ENCODE data around the gene SPOCK2.

Gene SPOCK2

DNA sequence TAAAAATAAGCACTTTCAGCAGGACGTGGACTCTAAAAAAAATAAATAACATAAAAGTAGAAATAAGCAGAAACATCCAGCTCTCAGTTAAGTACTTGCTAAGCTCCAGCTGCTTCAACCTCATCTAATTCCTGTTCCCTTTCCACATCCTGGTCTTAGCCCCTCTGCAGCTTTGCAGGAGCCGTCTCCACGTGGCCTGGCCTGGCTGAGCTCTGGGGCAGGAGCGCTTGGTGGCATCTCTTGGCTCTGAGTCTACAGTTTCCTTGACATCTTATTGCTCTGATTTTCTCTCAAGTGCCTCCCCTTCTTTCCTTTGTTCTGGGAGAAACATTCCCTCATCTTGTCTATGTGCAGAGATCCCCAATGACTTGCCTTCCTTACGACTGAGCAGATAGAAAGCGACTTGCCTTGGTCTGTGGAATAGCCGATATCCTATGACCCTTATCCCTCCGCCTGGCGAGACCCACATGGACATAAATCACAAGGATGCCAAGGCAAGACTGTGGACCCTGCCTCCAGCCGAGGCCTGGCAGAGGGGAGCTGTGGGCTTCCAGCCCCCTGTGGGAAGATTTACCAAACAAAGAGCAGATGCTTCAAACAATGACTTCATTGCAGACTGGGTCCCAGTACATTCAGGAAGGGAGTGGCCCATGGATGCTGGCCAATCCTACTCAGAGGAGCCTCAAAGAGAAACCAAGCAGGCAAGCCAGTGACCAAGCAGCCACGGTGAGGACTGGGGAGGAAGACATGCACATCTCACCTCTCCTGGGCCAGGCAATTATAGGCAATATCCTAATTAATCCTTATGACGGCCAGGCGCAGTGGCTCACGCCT is 61.9 kb downstream of the SPOCK2 start:
- DNase-seq: no peak

DNA sequence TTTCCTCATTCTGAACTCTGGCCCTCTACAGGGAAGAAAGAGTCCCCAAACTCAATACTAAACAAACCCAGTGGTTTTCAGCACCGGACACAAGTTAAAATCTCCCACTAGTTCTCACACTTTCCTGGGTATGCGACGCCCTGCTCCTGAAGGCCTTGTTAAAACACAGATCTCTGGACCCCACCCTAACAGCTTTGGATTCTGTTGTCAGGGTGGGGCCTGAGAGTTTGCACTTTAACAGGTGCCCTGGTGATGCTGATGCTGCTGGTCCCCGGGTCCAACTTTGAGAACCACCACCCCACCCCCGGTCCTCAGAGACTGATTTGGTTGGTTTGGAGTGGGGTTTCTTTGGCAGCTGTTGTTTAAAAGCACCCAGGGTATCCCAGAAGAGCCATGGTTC is 62.5 kb downstream of the SPOCK2 start:
- DNase-seq: no peak

GRCh38 chr10:72025400-72025799 is 63.0 kb downstream of the SPOCK2 start:
- no peak for DNase-seq

- DNase-seq: no peak
Measured at GRCh38 chr10:72024596-72024995, 63.8 kb downstream of the SPOCK2 start.

DNA sequence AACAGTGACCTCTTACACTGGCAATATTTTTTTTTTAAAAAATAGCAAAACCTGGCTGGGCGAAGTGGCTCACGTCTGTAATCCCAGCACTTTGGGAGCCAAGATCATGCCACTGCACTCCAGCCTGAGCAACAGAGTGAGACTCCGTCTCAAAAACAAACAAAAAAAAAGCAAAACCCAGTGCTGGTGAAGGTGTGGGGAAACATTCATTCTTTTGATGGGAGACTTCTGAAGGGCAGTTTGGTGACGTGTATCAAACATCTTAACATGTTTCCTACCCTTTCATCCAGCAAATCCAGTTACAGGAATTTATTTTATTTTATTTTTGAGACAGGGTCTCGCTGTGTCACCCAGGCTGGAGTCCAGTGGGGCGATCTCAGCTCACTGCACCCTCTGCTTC is 66.1 kb downstream of the SPOCK2 start:
- DNase-seq: no peak

DNA sequence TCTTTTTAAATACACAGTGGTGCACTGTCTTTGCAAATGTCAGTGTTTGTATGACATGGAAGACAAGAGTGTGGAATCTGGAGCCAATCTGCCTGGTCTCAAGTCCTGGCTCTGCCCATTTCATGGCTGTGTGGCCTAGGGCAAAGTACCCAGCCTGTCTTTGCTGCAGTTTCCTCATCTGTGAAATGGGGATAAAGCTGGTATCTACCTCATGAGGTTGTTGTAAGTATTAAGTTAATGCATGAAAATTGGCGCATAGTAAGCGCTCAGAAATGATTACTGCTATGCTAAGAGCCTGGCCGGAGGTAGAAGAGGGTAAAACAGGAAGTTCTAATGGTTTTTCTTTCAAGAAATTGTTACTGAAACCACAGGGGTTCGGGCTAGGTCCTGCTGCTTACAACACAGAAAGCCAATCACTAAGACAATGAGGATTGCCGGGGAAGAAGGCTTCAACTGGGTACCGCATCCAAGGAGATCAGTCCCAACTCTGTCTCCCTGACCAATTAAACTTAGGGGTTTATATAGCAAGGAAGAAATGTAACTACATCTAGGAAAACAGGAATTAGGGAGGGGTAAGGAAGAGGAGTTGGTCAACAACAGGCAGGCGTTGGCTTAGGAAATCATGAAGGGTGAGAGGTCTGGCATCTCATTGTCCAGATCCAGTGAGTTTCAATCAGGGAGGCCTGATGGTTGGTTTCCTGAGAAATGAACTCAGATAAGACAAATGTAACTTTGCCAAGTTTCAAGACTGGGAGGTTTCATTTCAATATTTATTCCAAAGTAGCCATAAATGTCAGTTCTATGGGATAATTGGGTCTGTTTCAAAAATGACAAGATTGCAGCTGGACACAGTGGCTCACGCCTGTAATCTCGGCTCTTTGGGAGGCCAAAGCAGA is 67.2 kb downstream of the SPOCK2 start:
- no peak for DNase-seq

DNA sequence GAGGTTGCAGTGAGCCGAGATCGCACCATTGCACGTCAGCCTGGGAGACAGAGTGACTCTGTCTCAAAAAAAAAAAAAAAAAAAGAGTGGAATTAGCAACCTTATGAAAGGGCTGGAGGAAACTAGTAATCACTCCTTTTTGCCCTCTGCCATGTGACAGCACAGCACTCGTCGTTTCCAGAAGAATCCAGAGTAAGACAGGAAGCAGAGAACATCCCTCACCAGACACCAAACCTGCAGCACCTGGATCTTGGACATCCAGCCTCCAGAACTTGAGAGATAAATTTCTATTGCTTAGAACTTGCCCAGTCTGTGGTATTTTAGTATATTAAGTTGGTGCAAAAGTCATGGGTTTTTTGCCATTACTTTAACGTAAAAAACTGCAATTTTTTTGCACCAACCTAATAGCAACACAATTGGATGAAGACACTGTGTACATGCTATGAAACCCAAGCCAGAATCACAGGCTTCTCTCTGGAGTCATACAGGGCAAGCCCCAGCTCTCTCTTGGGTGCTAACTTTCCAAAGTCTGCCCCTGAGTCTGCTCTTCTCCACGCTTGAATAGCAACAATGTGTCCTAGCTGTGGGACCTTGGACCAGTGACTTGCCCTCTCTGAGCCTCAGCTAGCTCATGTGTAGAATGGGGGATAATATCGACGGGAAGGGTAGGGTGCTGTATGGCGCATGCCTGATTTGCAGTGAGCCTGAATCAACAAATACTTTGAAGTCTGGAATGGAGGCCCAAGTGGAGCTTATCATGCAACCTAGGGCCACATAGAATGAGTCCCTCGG is 69.1 kb downstream of the SPOCK2 start:
- DNase-seq: no peak

GRCh38 chr10:72016608-72017300 is 71.6 kb downstream of the SPOCK2 start:
- DNase-seq: peak; percentile 75

DNA sequence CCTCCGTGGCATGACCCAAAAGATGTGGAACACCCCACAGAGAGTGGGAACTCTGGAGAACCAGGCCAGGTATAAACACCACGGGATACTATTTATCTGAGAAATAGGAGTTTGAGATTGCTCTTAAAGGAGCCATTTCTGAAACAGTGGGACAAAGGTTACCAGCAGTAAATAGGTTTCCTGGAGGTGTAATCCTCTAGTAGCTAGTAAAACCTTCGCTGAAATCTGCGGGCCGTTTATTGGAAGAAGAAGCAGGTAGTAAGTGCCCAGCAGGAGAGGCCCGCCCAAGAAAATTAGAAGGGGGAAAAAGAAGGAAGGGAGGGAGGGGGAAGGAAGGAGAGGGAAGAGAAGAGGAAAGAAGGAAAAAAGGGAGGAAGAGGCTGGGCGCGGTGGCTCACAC is 72.5 kb downstream of the SPOCK2 start:
- no peak for DNase-seq

- DNase-seq: no peak
Measured at GRCh38 chr10:72014785-72015480, 73.4 kb downstream of the SPOCK2 start.

- no peak for DNase-seq
Measured at GRCh38 chr10:72014197-72014596, 74.2 kb downstream of the SPOCK2 start.

- DNase-seq: peak; percentile 9
Measured at GRCh38 chr10:72013202-72013945, 75.0 kb downstream of the SPOCK2 start.

DNA sequence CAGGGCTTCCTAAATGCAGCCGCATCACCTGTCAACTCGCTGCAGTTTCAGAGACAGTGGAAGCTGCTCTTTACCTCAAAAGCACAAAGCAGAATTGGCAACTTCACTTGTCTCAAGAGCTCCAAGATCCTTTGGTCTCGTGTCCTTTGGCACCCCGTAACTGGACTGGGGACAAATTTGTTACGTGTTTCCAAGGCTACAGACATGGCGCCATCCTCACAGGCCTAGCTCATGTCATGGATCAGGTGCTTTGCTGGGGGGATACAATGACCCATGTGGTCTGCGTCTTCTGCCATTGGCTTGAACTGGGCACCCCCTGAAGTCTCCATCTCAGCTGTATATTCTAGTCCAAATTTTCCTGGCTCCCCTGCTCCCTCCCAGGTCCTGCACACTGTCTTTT is 75.6 kb downstream of the SPOCK2 start:
- DNase-seq: no peak

GRCh38 chr10:72011976-72012512 is 76.3 kb downstream of the SPOCK2 start:
- DNase-seq: no peak

DNA sequence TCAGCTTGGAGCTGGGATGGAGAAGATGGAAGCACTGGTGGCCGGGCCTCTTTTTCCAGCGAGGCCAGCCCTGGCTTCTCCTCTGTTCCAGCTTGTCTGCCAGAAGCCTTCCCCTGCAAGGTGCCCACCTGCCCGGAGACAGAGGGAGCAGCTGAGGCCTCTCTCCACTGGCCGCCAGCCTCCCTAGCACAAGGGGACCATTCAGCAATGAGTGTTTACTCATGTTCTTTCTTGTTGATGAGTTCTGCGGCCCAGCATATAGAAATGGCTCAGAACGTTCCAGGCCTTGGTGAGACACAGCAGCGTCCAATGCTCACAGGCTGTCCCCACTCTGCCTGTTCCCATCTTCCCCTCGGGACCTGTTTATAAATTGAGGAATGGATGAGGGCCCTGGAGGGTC is 76.9 kb downstream of the SPOCK2 start:
- DNase-seq: no peak

- DNase-seq: no peak
Measured at GRCh38 chr10:72011016-72011415, 77.3 kb downstream of the SPOCK2 start.

DNA sequence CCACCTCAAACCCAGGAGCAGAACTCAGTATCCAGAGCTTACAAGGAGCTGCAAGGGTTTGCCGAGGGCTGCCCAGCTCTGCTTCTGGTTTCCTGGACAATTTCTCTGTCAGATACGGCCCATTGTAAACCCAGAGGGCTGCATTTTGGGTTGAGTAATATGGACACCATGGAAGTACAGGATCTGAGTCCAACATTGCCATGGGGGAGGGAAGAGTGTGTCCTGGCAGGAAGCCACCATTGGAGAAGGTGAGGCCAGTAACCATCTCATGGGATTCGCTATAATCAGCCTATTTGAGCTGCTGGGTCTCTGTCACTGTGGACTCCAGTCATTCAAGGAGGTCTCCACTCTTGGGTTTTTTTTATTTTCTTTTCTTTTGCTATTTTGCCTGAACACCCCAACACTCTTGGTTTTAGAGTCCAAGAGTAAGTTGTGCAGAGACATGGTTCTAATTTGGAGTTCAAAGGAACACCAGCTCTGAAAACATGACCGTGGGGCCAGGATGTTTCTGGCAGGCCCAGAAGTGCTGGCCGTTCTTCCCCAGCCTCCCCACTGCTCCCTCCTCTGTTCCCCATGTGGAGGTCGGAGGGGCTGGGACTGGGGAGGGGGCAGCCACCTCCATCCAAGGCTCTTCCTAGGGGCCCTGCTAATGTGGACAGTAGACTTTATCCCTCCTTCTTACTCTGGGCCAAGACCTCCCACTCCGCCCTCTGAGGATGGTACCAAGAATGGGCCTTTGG is 77.9 kb downstream of the SPOCK2 start:
- DNase-seq: no peak

- DNase-seq: no peak
Measured at GRCh38 chr10:72009425-72010081, 78.8 kb downstream of the SPOCK2 start.

DNA sequence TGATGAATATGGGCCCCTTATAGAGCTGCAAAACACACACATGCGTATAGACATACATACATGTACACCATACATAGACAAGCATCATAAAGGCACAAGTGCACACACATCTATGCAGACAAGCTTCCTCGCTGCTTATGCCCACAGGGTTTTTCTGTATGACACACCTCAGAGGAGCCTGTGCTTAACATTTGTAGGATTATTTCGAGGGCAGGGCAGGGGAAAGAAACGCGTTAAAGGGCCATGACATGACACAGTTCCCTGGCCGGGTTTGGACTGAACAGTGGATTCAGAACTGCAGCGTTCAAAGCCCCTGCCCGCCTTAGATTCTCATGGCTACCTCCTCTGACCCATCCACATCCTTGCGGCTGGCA is 79.3 kb downstream of the SPOCK2 start:
- no peak for DNase-seq
